ENCODE results near the gene TFEB. TPM values are rescaled to one million over a fixed set of nuclear protein-coding genes. Genes with fewer than 3 reads are reported as not detected.

The TFEB gene
- polyA plus RNA-seq, 1 donor (not counting 4 experiments of a cell fraction or from before 2014, with no cell fraction given): 4.3 TPM

GRCh38 chr6:41777551-41778285 lies 42.3 kb upstream of the TFEB start:
- Histone ChIP-seq H3K4me2 (ENCODE audit: control insufficient read depth, extremely low read depth, insufficient read depth, low read depth, low read length) (no peak overlapping the region), H2AFZ (ENCODE audit: control insufficient read depth, low read length) (no peak overlapping the region), H3K36me3 (ENCODE audit: control insufficient read depth in 2 of 2, extremely low read depth in 1 of 2, insufficient read depth in 2 of 2, low read length in 2 of 2) (peaks cover 14 to 18% of the 10 kb centered on the region in 2 experiments), H3K79me2 (ENCODE audit: control insufficient read depth, insufficient read depth, low read length) (no peaks in the 10 kb centered on the region), H3K9ac (ENCODE audit: control insufficient read depth, extremely low read depth, insufficient read depth, low read length) (no peak overlapping the region), H3K4me3 (ENCODE audit: control insufficient read depth in 2 of 3, extremely low read depth in 1 of 3, insufficient read depth in 2 of 3, low read depth in 1 of 3, low read length in 3 of 3) (no peak overlapping the region), H3K4me1 (ENCODE audit: control insufficient read depth, extremely low read depth, insufficient read depth, low read length) (peaks cover 15% of the 10 kb centered on the region), H3K27me3 (ENCODE audit: control insufficient read depth, extremely low read depth, insufficient read depth, low read length) (no peaks in the 10 kb centered on the region), H3K27ac (ENCODE audit: control insufficient read depth, insufficient read depth, low read length) (no peak overlapping the region), H3K9me1 (ENCODE audit: control insufficient read depth, extremely low read depth, insufficient read depth, low read length) (no peaks in the 10 kb centered on the region), H3K9me3 (ENCODE audit: control insufficient read depth, low read depth, low read length) (no peaks in the 10 kb centered on the region), H4K20me1 (ENCODE audit: control insufficient read depth, extremely low read depth, insufficient read depth, low read length) (no peaks in the 10 kb centered on the region)
- DNase-seq (ENCODE audit: low read depth, low spot score): no peak
- no peak for TF ChIP-seq EZH2 (IDR thresholded peaks at IDR 0.05; ENCODE audit: low read length)
- TF ChIP-seq, protein P1, sequence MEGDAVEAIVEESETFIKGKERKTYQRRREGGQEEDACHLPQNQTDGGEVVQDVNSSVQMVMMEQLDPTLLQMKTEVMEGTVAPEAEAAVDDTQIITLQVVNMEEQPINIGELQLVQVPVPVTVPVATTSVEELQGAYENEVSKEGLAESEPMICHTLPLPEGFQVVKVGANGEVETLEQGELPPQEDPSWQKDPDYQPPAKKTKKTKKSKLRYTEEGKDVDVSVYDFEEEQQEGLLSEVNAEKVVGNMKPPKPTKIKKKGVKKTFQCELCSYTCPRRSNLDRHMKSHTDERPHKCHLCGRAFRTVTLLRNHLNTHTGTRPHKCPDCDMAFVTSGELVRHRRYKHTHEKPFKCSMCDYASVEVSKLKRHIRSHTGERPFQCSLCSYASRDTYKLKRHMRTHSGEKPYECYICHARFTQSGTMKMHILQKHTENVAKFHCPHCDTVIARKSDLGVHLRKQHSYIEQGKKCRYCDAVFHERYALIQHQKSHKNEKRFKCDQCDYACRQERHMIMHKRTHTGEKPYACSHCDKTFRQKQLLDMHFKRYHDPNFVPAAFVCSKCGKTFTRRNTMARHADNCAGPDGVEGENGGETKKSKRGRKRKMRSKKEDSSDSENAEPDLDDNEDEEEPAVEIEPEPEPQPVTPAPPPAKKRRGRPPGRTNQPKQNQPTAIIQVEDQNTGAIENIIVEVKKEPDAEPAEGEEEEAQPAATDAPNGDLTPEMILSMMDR (optimal IDR thresholded peaks at IDR 0.05 in 1 of 3, IDR thresholded peaks at IDR 0.05 in 1 of 3, conservative IDR thresholded peaks at IDR 0.05 in 1 of 3; ENCODE audit: extremely low read depth in 1 of 3, insufficient read depth in 2 of 3, low read length in 3 of 3): no peak
- dilution Hi-C loops (cut with MboI; ENCODE audit: extremely low pct_ligation_motif_present, low sequenced_read_pairs): no loop called here
- FAIRE-seq: no peak

- H3K4me3 ChIP-seq (ENCODE audit: control insufficient read depth in 2 of 3, extremely low read depth in 1 of 3, insufficient read depth in 2 of 3, low read depth in 1 of 3, low read length in 3 of 3): no peak overlapping the region
- DNase-seq (ENCODE audit: low read depth, low spot score) (no peak), FAIRE-seq (no peak)
- no peaks in the 10 kb centered on the region for H4K20me1 ChIP-seq (ENCODE audit: control insufficient read depth, extremely low read depth, insufficient read depth, low read length)
- H3K9me1 ChIP-seq (ENCODE audit: control insufficient read depth, extremely low read depth, insufficient read depth, low read length): no peaks in the 10 kb centered on the region
- no peaks in the 10 kb centered on the region for H3K79me2 ChIP-seq (ENCODE audit: control insufficient read depth, insufficient read depth, low read length)
- no peak overlapping the region for H3K9ac ChIP-seq (ENCODE audit: control insufficient read depth, extremely low read depth, insufficient read depth, low read length)
- no peaks in the 10 kb centered on the region for H3K27me3 ChIP-seq (ENCODE audit: control insufficient read depth, extremely low read depth, insufficient read depth, low read length)
- H3K4me2 ChIP-seq (ENCODE audit: control insufficient read depth, extremely low read depth, insufficient read depth, low read depth, low read length): no peak overlapping the region
- no peak overlapping the region for H2AFZ ChIP-seq (ENCODE audit: control insufficient read depth, low read length)
- H3K27ac ChIP-seq (ENCODE audit: control insufficient read depth, insufficient read depth, low read length): no peak overlapping the region
- TF ChIP-seq EZH2 (IDR thresholded peaks at IDR 0.05; ENCODE audit: low read length): no peak
- TF ChIP-seq, protein P1 (optimal IDR thresholded peaks at IDR 0.05 in 1 of 3, IDR thresholded peaks at IDR 0.05 in 1 of 3, conservative IDR thresholded peaks at IDR 0.05 in 1 of 3; ENCODE audit: extremely low read depth in 1 of 3, insufficient read depth in 2 of 3, low read length in 3 of 3): no peak
- peaks cover 6% of the 10 kb centered on the region for H3K4me1 ChIP-seq (ENCODE audit: control insufficient read depth, extremely low read depth, insufficient read depth, low read length)
- peaks cover 15 to 23% of the 10 kb centered on the region in 2 experiments for H3K36me3 ChIP-seq (ENCODE audit: control insufficient read depth in 2 of 2, extremely low read depth in 1 of 2, insufficient read depth in 2 of 2, low read length in 2 of 2)
- dilution Hi-C loops (cut with MboI; ENCODE audit: extremely low pct_ligation_motif_present, low sequenced_read_pairs): no loop called here
- no peaks in the 10 kb centered on the region for H3K9me3 ChIP-seq (ENCODE audit: control insufficient read depth, low read depth, low read length)
Measured at GRCh38 chr6:41775293-41775882, 40.0 kb upstream of the TFEB start.
